Neutrophil (primary cell): Measurements from ENCODE around the gene UBE2B.
"Not testable (repeated sequence)": the region's sequence is repeated elsewhere in the genome, so short reads cannot be mapped to it uniquely, and the experiment has no call there.

Experiments
- H3K27ac ChIP-seq: fragments of 200-600 bp; sonication (generic); 2 replicates; pipeline ENCODE4 v1.5.1; 2016; ENCODE audit warnings: mild to moderate bottlenecking, moderate library complexity
- H3K27me3 ChIP-seq: fragments of 200-600 bp; sonication (generic); 2 replicates; pipeline ENCODE4 v1.6.0; 2016; ENCODE audit warnings: mild to moderate bottlenecking
- H3K36me3 ChIP-seq: fragments of 200-600 bp; sonication (generic); 2 replicates; pipeline ENCODE4 v1.5.1; 2017
- H3K4me1 ChIP-seq, 2 experiments: fragments of 200-600 bp in 1 of 2; sonication (generic) in 1 of 2; 1 replicate in 1 of 2; 2 replicates in 1 of 2; pipeline versions ENCODE4 v1.5.1 to v1.6.1; 2013 to 2016; ENCODE audit warnings: low read depth in 1 of 2, low read length in 1 of 2, mild to moderate bottlenecking in 1 of 2, moderate library complexity in 1 of 2; ENCODE audit not compliant: control insufficient read depth in 1 of 2, insufficient read depth in 1 of 2
- H3K4me3 ChIP-seq, 2 experiments: fragments of 200-600 bp in 1 of 2; sonication (generic) in 1 of 2; 1 replicate in 1 of 2; 2 replicates in 1 of 2; pipeline ENCODE4 v1.5.1; 2013 to 2016; ENCODE audit warnings: low read depth in 1 of 2, low read length in 1 of 2, mild to moderate bottlenecking in 1 of 2, moderate library complexity in 1 of 2
- H3K9me3 ChIP-seq: fragments of 200-600 bp; sonication (generic); 2 replicates; pipeline ENCODE4 v1.5.1; 2016
- TF ChIP-seq, protein P1 (sequence below): fragments of 200-600 bp; sonication (generic); IDR thresholded peaks from 2 replicates; pipeline ENCODE4 v1.5.1; 2016; ENCODE audit warnings: antibody characterized with exemption

The UBE2B gene

DNA sequence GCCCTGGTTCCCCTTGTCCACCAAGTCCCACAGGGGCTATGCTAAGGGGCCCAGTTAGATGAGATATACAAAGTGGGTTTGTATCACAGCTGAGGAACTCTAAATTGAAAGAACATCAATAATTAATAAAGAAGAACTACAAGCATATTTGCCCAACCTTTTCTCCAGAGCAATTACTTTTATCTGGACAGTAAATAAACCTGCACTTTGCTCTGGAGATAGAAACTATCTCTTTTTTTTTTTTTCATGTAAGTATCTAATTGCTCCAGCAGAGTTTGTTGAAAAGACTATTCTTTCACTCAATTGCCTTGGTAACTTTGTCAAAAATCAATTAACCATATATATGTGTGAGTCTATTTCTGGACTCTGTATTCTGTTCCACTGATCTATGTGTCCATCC lies 46.3 kb downstream of the UBE2B start:
- TF ChIP-seq, protein P1, sequence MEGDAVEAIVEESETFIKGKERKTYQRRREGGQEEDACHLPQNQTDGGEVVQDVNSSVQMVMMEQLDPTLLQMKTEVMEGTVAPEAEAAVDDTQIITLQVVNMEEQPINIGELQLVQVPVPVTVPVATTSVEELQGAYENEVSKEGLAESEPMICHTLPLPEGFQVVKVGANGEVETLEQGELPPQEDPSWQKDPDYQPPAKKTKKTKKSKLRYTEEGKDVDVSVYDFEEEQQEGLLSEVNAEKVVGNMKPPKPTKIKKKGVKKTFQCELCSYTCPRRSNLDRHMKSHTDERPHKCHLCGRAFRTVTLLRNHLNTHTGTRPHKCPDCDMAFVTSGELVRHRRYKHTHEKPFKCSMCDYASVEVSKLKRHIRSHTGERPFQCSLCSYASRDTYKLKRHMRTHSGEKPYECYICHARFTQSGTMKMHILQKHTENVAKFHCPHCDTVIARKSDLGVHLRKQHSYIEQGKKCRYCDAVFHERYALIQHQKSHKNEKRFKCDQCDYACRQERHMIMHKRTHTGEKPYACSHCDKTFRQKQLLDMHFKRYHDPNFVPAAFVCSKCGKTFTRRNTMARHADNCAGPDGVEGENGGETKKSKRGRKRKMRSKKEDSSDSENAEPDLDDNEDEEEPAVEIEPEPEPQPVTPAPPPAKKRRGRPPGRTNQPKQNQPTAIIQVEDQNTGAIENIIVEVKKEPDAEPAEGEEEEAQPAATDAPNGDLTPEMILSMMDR, result no peak
- no peaks in the 10 kb centered on the region for H3K36me3 ChIP-seq
- no peak overlapping the region for H3K27ac ChIP-seq
- H3K9me3 ChIP-seq, result no peaks in the 10 kb centered on the region
- H3K4me3 ChIP-seq, result no peak overlapping the region
- H3K27me3 ChIP-seq, result no peaks in the 10 kb centered on the region
- peaks cover 0 to under 1% of the 10 kb centered on the region in 2 experiments for H3K4me1 ChIP-seq

DNA sequence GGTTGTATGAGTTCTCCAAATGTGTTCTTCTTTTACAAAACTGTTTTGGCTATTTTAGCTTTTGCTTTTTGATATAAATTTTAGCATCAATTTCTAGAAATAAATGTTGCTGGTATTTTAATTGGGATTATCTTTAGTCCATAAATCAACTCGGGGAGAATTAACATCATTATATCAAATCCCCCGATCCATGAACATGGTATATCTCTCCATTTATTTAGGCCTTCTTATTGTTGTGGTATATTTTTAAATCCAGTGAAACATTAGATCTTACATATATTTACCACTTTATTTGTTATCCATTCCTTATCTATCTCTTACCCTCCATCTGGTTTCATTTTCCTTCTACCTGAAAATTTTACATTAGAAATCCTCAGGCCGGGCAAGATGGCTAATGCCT lies 47.6 kb downstream of the UBE2B start:
- no peaks in the 10 kb centered on the region for H3K36me3 ChIP-seq
- no peaks in the 10 kb centered on the region for H3K9me3 ChIP-seq
- H3K27me3 ChIP-seq, result no peaks in the 10 kb centered on the region
- no peak overlapping the region for H3K4me3 ChIP-seq
- no peaks in the 10 kb centered on the region for H3K4me1 ChIP-seq
- TF ChIP-seq, protein P1, result no peak
- H3K27ac ChIP-seq, result no peak overlapping the region

DNA sequence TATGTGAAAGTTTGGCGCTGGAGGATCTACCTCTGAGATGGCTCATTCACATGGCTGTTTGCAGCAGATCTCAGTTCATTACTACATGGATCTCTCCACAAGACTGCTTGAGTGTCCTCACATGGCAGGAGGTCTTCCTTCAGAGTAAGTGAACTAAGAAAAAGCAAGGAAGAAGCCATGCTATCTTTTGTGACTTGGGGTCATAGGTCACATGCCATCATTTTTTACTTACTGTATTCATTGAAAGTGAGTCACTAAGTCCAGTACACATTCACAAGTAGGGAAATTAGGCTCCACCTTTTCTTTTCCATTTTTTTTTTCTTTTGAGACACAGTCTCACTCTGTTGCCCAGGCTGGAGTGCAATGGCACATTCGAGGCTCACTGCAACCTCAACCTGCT lies 49.0 kb downstream of the UBE2B start:
- TF ChIP-seq, protein P1, result no peak
- H3K9me3 ChIP-seq, result no peaks in the 10 kb centered on the region
- H3K27me3 ChIP-seq, result no peaks in the 10 kb centered on the region
- H3K4me3 ChIP-seq, result no peak overlapping the region
- H3K27ac ChIP-seq, result no peak overlapping the region
- no peaks in the 10 kb centered on the region for H3K36me3 ChIP-seq
- H3K4me1 ChIP-seq, result no peaks in the 10 kb centered on the region

- not testable (repeated sequence) for H3K27ac ChIP-seq, H3K36me3 ChIP-seq, H3K27me3 ChIP-seq, H3K4me1 ChIP-seq, H3K9me3 ChIP-seq, H3K4me3 ChIP-seq
These were observed 49.7 kb downstream of the UBE2B start for GRCh38 chr5:134421038-134421437.

DNA sequence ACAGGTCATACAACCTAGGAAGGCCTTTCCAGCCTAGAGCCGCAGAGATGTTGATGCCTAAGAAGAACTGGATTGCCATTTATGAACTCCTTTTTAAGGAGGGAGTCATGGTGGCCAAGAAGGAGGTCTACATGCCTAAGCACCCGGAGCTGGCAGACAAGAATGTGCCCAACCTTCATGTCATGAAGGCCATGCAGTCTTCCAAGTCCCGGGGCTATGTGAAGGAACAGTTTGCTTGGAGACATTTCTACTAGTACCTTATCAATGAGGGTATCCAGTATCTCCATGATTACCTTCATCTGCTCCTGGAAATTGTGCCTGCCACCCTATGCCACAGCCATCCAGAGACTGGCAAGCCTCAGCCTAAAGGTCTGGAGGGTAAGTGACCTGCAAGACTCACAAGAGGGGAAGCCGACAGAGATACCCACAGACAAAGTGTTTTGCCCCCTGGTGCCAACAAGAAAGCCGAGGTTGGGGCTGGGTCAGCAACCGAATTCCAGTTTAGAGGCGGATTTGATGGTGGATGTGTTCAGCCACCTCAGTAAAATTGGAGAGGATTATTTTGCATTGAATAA lies 51.5 kb downstream of the UBE2B start:
- TF ChIP-seq, protein P1, result no peak

GRCh38 chr5:134423376-134423775 lies 52.0 kb downstream of the UBE2B start:
- no peaks in the 10 kb centered on the region for H3K27me3 ChIP-seq
- no peaks in the 10 kb centered on the region for H3K36me3 ChIP-seq
- no peak overlapping the region for H3K4me3 ChIP-seq
- no peaks in the 10 kb centered on the region for H3K9me3 ChIP-seq
- TF ChIP-seq, protein P1, result no peak
- H3K4me1 ChIP-seq, result no peaks in the 10 kb centered on the region
- no peak overlapping the region for H3K27ac ChIP-seq

More for the DNA sequence above, 51.5 kb downstream of the UBE2B start:
- H3K27me3 ChIP-seq, result no peaks in the 10 kb centered on the region
- H3K27ac ChIP-seq, result no peak overlapping the region
- H3K9me3 ChIP-seq, result no peaks in the 10 kb centered on the region
- H3K4me1 ChIP-seq, result no peaks in the 10 kb centered on the region
- no peak overlapping the region for H3K4me3 ChIP-seq
- no peaks in the 10 kb centered on the region for H3K36me3 ChIP-seq
